Skeletal muscle satellite cell (primary cell): ENCODE measurements around the gene CMIP.
"Not testable (repeated sequence)": the region's sequence is repeated elsewhere in the genome, so short reads cannot be mapped to it uniquely, and the experiment has no call there.

ENCODE experiments used
- H3K27me3 ChIP-seq: 2 replicates; pipeline ENCODE4 v1.7.0; 2013; ENCODE audit warnings: low read length; ENCODE audit not compliant: control insufficient read depth, insufficient read depth
- H3K36me3 ChIP-seq: 2 replicates; pipeline ENCODE4 v1.7.0; 2013; ENCODE audit warnings: mild to moderate bottlenecking, control low read depth, low read length; ENCODE audit not compliant: insufficient read depth
- H3K4me1 ChIP-seq: 2 replicates; pipeline ENCODE4 v1.7.0; 2013; ENCODE audit warnings: low read length; ENCODE audit not compliant: control insufficient read depth, insufficient read depth
- H3K4me2 ChIP-seq: 2 replicates; pipeline ENCODE4 v1.7.0; 2013; ENCODE audit warnings: mild to moderate bottlenecking, low read length
- H3K4me3 ChIP-seq: 2 replicates; pipeline ENCODE4 v1.7.0; 2013; ENCODE audit warnings: low read length
- H3K9ac ChIP-seq: 2 replicates; pipeline ENCODE4 v1.7.0; 2013; ENCODE audit warnings: mild to moderate bottlenecking, low read depth, low read length, moderate library complexity
- H3K9me3 ChIP-seq: replicated peaks from 2 replicates; pipeline ENCODE4 v1.7.0; 2013; ENCODE audit warnings: mild to moderate bottlenecking, control low read depth, low read length

CMIP gene

DNA sequence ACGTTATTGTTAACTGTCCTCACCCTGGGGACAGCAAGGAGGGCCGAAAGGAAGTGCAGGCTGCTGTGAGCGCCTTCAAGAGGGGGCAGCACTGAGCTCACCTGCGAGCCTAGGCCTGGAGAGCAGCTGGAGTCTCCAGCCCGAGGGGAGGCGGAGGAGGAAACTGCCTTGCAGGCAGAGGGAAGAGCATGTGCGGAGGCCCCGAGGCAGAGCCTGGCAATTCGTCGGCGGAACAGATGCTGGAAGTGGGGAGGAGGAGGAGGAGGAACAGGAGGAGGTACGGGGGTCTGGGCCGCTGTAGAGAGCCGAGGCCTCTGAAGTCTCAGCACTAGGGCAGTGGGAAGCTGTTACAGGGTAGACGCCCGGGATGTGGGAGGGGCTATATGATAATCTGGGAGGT is 284.8 kb downstream of the CMIP start:
- Histone ChIP-seq H3K36me3 (no peaks in the 10 kb centered on the region), H3K4me3 (no peak overlapping the region), H3K4me2 (no peak overlapping the region), H3K9ac (no peak overlapping the region), H3K27me3 (peaks cover 27% of the 10 kb centered on the region), H3K9me3 (no peaks in the 10 kb centered on the region), H3K4me1 (peaks cover 10% of the 10 kb centered on the region)

DNA sequence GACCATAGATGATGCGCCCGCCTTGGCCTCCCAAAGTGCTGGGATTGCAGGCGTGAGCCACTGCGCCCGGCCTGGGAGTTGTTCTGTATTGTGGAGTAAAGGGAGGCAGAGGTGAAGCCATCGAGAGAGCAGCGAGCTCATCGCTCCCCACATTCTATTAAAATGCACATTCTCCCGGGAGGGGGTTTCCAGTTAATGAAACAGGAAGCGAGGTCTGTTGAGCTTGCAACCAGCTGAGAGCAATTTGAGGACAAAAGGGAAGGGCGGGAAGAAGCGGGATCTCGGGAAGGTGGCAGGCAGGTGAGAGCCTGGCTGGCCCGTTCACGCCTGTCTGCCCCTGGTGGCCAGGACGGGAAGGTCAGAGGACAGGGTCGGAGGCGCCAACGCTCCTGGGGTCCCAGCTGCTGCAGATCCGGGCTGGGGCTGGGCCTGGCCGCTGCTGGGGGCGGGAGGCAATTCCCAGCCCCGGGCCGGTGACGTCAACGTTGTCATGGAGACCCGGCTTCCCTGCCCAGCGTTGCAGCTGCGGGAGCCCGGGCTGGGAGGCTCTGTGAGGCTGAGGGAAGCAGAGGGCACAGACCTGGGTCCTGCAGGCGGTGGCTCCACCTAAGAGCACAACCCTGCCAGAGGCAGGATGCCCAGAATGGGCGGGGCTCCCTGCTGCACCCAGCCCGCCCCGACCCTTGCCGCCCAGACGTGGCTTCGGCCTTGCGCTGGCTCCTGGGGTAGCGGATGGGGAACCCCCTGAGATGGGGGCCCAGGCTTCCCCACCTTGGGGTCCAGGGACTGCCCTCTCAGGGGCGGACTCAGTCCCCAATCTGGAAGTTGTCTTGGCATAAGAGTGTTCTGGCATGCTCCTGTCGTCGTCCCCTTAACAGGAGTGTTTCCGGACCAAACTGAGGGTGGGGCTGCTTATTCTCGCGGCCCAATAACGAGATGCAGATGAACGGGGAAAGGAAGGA is 285.8 kb downstream of the CMIP start:
- H3K9ac ChIP-seq = peak overlapping the region; percentile 63

DNA sequence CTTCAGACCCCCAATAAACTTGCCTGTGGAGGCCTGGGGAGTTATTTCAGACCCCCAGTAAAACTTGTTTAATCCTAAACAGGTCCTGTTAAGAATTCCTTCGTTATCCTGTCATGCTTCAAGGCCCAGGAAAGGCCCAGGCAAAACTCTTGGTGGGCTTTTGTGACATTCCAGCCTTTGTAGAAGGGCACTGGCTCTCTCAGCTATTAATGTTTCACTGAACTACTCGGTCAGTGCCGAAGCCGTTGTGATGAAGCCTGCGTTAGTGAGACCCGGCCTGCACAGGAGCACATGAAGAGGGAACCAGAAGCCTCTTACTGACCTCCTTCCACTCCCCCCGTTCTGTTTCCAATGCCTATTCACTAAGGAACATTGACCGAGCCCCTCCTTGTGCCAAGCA is 287.0 kb downstream of the CMIP start:
- peaks cover 10% of the 10 kb centered on the region for H3K4me1 ChIP-seq
- no peak overlapping the region for H3K4me3 ChIP-seq
- no peaks in the 10 kb centered on the region for H3K9me3 ChIP-seq
- H3K9ac ChIP-seq = no peak overlapping the region
- H3K4me2 ChIP-seq = no peak overlapping the region
- H3K27me3 ChIP-seq = peaks cover 12% of the 10 kb centered on the region
- H3K36me3 ChIP-seq = no peaks in the 10 kb centered on the region

More for the DNA sequence above, 285.8 kb downstream of the CMIP start:
- Histone ChIP-seq H3K4me2 (peak overlapping the region; percentile 87), H3K4me3 (peak overlapping the region; percentile 68), H3K9me3 (no peaks in the 10 kb centered on the region), H3K36me3 (no peaks in the 10 kb centered on the region), H3K4me1 (peaks cover 10% of the 10 kb centered on the region), H3K27me3 (peaks cover 18% of the 10 kb centered on the region)

DNA sequence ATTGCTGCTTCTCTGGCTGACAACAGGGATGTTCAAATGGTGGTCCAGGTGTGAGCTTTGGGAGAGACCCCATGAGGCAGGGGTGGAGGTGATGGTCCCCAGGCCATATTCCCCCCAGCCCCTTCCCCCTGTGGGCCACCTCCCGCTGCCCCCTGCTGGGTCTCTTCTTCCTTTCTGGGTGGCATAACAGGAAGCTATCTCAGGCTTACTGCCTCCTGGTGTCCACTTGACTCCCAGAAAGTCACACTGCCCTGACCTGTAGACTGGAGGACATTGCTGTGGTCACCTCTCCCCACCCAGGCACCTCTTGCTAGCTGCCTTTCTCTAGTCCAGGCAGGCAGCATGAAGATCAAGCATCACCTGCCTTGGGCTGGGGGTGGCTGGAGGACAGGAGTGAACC is 288.1 kb downstream of the CMIP start:
- H3K4me2 ChIP-seq = no peak overlapping the region
- H3K27me3 ChIP-seq = peaks cover 4% of the 10 kb centered on the region

DNA sequence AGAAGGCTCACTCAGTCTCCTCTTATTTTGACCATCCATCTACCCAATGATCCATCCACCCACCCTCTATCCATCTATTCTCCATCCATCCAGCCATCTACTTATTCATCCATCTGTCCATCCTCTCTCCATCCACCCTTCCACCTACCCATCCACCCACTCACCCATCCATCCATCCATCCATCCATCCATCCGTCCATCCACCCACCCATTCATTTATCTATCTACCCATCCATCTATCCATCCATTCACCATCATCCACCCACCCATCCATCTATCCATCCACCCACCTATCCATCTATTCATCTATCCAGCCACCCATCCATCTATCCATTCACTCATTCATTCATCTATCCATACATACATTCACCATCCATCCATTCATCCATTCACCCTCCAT is 288.7 kb downstream of the CMIP start:
- Histone ChIP-seq H3K4me2 (no peak overlapping the region), H3K4me3 (no peak overlapping the region), H3K27me3 (peaks cover 4% of the 10 kb centered on the region), H3K36me3 (no peaks in the 10 kb centered on the region), H3K9ac (no peak overlapping the region), H3K9me3 (no peaks in the 10 kb centered on the region), H3K4me1 (peaks cover 10% of the 10 kb centered on the region)

More for the DNA sequence above, 288.1 kb downstream of the CMIP start:
- H3K4me3 ChIP-seq = no peak overlapping the region
- peaks cover 10% of the 10 kb centered on the region for H3K4me1 ChIP-seq
- H3K9ac ChIP-seq = no peak overlapping the region
- no peaks in the 10 kb centered on the region for H3K36me3 ChIP-seq
- no peaks in the 10 kb centered on the region for H3K9me3 ChIP-seq

DNA sequence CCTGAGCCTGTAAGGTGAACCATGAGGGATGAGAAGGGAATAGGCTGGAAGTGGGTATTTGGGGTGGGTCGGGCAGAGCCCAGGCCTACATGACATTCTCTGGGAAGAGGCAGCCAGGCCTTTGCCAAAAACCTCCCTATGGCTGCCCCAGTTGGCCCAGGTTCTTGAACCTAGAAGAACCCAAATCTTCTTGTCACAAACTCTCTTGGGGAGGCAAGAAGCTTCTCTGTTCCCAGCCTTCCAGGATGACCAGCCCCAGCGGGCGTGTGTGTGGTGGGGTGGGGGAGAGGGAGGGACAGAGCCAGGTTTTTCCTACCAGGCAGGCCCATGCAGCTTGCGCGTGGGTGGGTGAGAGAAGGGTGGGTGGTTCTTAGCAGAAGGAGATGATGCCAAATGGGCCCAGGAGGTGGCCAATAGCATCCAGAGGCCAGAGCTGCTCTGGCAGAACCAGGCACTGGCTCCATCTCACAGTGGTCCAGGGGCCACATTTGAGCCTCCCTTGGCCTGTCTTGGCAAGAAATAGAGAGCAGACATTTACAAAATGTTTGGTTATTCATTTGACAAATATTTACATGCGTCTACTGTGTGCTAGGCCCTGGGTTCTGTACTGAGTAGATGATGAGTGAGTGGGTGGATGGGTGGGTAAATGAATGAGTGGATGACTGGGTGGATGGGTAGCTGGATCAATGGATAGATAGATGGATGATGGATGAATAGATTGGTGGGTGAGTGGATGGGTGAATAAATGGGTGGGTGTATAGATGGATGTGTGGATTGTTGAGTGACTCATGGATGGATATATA is 290.2 kb downstream of the CMIP start:
- H3K36me3 ChIP-seq = no peaks in the 10 kb centered on the region
- H3K27me3 ChIP-seq = no peaks in the 10 kb centered on the region
- no peaks in the 10 kb centered on the region for H3K9me3 ChIP-seq
- H3K9ac ChIP-seq = no peak overlapping the region
- peaks cover 10% of the 10 kb centered on the region for H3K4me1 ChIP-seq
- H3K4me2 ChIP-seq = no peak overlapping the region
- no peak overlapping the region for H3K4me3 ChIP-seq

DNA sequence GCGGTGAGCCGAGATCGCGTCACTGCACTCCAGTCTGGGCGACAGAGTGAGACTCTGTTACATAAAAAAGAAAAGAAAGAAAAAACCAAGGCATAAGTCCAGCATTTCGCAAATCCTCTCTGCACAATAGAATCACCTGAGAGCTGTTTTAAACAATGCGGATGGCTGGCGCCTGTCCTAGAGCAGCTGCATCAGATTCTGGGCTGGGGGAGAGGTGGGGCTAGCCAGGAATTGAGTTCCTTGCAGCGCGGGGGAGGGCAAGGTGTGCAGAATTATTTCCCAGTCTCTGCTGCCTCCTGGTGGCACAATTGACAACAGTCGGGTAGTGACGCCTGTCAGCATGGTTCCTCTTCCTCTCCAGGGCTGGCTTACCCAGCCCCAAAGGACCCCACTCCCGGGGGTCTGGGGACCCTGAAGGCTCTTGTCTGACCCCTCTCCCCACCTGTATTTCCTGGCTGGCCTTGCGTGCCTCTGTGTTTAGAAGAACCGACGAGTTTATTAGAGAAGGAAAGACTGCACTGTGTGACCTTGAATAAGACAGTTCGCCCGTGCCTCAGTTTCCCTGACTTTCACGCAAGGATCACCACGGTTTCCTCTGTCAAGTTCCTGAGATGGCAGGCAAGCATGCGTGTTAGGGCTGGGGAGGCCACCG is 293.4 kb downstream of the CMIP start:
- Histone ChIP-seq H3K9ac (no peak overlapping the region), H3K4me3 (peak overlapping the region; percentile 62), H3K9me3 (no peaks in the 10 kb centered on the region), H3K4me1 (no peaks in the 10 kb centered on the region), H3K27me3 (peaks cover 8% of the 10 kb centered on the region), H3K4me2 (peak overlapping the region; percentile 82), H3K36me3 (no peaks in the 10 kb centered on the region)

DNA sequence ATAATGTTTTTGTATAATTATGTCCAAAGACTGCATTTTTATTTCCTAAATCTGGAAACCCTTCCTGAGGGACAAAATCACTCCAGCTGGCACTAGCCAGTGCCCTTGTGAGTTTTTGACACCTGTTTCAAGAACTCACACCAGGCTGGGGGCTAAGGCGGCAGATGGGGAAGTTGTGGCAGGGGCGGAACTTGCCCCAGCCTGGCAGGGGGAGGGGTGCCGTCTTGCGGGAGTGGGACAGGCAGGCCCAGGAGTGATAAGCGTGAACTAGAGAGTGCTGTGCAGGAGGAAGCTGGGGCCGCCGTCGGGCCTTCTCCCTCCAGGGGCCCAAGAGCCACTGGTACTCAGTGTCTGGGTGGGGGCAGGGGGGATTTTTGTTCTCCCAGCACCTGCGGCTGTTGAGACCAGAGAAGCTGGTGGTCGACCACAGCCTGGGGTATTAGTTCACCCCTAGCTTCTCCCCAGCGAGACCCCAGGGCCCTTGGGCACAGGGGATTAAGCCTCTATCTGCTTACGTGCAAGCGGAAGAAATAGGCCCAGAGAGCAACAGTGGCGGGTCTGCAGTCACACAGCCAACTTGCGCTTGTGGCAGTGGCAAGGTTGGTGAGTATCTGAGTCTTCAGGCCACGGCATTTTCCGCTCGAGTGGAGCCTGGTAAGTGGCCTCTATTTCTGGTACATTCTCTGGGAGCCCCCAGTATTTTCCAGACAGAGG is 294.3 kb downstream of the CMIP start:
- Histone ChIP-seq H3K27me3 (peaks cover 8% of the 10 kb centered on the region), H3K4me1 (no peaks in the 10 kb centered on the region), H3K9me3 (no peaks in the 10 kb centered on the region), H3K9ac (no peak overlapping the region), H3K4me2 (no peak overlapping the region), H3K4me3 (no peak overlapping the region), H3K36me3 (no peaks in the 10 kb centered on the region)

DNA sequence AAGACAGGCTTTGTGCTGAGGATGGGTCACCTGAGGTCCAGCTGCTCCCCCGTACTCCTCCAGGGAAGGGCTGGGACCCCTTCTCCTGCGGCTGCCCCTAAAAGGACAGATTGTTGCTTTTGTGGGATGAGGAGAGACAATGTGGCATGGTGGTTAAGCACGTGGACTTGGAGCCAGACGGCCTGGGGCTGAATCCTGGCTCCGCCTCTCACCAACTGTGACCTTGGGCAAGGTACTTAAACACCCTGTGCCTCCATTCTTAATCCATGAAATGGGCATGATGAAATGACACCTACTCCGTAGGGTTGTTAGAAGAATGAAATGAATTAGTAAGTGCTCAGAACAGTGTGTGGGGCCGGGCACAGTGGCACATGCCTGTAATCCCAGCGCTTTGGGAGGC is 294.9 kb downstream of the CMIP start:
- Histone ChIP-seq H3K27me3 (peaks cover 8% of the 10 kb centered on the region), H3K4me2 (no peak overlapping the region), H3K36me3 (no peaks in the 10 kb centered on the region), H3K9me3 (no peaks in the 10 kb centered on the region), H3K4me1 (no peaks in the 10 kb centered on the region), H3K4me3 (no peak overlapping the region), H3K9ac (no peak overlapping the region)

DNA sequence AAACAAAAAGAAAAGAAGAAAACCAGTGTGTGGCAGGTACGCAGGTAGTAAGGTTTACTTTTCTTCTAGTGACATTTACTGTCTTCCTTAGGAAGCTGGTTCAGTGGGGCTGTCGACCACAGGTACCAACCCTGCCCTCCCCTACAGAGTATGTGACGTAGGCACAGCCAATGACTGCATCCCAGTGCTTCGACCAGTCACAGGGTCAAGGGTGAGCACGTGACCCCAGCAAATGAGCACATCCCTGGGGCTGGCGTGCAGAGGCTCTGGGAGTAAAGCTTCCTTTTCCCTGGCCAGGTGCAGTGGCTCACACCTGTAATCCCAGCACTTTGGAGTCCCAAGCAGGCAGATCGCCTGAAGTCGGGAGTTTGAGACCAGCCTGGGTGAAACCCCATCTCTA is 295.6 kb downstream of the CMIP start:
- no peak overlapping the region for H3K4me2 ChIP-seq
- no peak overlapping the region for H3K9ac ChIP-seq
- no peaks in the 10 kb centered on the region for H3K36me3 ChIP-seq
- no peaks in the 10 kb centered on the region for H3K9me3 ChIP-seq
- H3K27me3 ChIP-seq = peaks cover 8% of the 10 kb centered on the region
- no peaks in the 10 kb centered on the region for H3K4me1 ChIP-seq
- no peak overlapping the region for H3K4me3 ChIP-seq

DNA sequence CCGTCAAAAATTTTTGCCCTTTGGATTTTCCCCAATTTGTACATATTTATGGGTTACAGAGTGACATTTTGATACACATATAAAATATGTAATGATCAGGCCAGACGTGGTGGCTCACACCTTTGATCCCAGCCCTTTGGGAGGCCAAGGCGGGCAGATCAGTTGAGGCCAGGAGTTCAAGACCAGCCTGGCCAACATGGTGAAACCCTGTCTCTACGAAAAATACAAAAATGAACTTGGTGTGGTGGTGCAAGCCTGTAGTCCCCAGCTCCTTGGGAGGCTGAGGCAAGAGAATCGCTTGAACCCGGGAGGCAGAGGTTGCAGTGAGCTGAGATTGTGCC is 296.8 kb downstream of the CMIP start:
- H3K27me3 ChIP-seq, H3K9ac ChIP-seq, H3K4me3 ChIP-seq, H3K4me2 ChIP-seq, H3K36me3 ChIP-seq, H3K9me3 ChIP-seq, H3K4me1 ChIP-seq: not testable (repeated sequence)
